ENCODE data around the gene SHOC2.

DNA sequence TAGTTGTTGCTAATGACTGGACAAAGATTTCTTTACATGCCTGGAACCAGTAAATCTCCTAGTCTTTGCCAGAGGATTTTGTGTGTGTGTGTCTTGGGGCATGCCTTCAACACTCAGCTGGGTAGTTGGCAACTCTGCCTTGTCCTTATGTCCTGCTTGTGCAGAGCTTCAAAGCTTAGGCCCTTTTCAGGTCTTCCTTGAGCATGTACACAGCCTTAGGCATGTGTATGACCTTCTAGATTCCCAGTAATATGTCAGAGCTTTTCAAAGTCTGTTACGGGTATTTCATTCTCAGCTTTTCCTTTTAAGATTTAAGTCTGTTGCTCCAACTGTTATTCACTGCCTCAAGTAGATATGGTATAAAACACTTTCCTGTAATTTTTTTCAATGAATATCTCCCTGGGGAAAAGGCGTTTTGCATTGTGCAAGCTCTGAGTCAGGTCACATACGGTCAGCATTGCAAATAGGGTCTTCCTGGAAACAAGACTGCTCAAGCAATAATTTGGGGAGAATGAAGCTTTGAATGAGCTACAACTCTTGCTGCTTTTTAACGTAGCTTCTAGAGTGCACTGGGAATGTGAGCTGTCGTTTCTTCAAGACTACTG is 25.5 kb downstream of the SHOC2 start:
- TF ChIP-seq, protein P1, sequence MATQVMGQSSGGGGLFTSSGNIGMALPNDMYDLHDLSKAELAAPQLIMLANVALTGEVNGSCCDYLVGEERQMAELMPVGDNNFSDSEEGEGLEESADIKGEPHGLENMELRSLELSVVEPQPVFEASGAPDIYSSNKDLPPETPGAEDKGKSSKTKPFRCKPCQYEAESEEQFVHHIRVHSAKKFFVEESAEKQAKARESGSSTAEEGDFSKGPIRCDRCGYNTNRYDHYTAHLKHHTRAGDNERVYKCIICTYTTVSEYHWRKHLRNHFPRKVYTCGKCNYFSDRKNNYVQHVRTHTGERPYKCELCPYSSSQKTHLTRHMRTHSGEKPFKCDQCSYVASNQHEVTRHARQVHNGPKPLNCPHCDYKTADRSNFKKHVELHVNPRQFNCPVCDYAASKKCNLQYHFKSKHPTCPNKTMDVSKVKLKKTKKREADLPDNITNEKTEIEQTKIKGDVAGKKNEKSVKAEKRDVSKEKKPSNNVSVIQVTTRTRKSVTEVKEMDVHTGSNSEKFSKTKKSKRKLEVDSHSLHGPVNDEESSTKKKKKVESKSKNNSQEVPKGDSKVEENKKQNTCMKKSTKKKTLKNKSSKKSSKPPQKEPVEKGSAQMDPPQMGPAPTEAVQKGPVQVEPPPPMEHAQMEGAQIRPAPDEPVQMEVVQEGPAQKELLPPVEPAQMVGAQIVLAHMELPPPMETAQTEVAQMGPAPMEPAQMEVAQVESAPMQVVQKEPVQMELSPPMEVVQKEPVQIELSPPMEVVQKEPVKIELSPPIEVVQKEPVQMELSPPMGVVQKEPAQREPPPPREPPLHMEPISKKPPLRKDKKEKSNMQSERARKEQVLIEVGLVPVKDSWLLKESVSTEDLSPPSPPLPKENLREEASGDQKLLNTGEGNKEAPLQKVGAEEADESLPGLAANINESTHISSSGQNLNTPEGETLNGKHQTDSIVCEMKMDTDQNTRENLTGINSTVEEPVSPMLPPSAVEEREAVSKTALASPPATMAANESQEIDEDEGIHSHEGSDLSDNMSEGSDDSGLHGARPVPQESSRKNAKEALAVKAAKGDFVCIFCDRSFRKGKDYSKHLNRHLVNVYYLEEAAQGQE (IDR thresholded peaks at IDR 0.05; ENCODE audit: insufficient read depth in 1 of 2, low read depth in 2 of 2, low read length in 2 of 2) = no peak
- TF ChIP-seq SIN3A (IDR thresholded peaks at IDR 0.05; ENCODE audit: borderline replicate concordance, insufficient read depth, low read length) (no peak), POLR2AphosphoS5 (IDR thresholded peaks at IDR 0.05; ENCODE audit: low read depth, low read length) (no peak), TAF1 (IDR thresholded peaks at IDR 0.05; ENCODE audit: borderline replicate concordance, insufficient read depth, low read length) (no peak), FOXP2 (optimal IDR thresholded peaks at IDR 0.05; ENCODE audit: borderline replicate concordance, extremely low read depth, extremely low read length, insufficient read depth) (no peak)
